Fibroblast of mammary gland (primary cell): ENCODE measurements around the gene RBFOX1.

Experiments
- DNase-seq: peaks from one replicate; pipeline ENCODE4 v3.0.0-alpha.2; 2010; ENCODE audit warnings: low read depth
- H3K4me3 ChIP-seq: 2 replicates; pipeline ENCODE4 v1.5.1; 2011; ENCODE audit warnings: low read depth, mild to moderate bottlenecking, low read length, moderate library complexity; ENCODE audit not compliant: control insufficient read depth
- CTCF ChIP-seq: conservative IDR thresholded peaks from 2 replicates; pipeline ENCODE4 v1.5.1; 2011; ENCODE audit warnings: low read depth, low read length, inconsistent platforms; ENCODE audit not compliant: control insufficient read depth, insufficient read depth

Gene RBFOX1

GRCh38 chr16:7316281-7316888 lies 16.3 kb upstream of the RBFOX1 start:
- no peak for TF ChIP-seq CTCF
- DNase-seq = no peak

GRCh38 chr16:7317982-7318381 lies 14.7 kb upstream of the RBFOX1 start:
- no peak overlapping the region for H3K4me3 ChIP-seq
- no peak for DNase-seq
- no peak for TF ChIP-seq CTCF

More at GRCh38 chr16:7316281-7316888, 16.3 kb upstream of the RBFOX1 start:
- H3K4me3 ChIP-seq = no peak overlapping the region

GRCh38 chr16:7318686-7319085 lies 14.0 kb upstream of the RBFOX1 start:
- no peak for DNase-seq
- no peak for TF ChIP-seq CTCF
- no peak overlapping the region for H3K4me3 ChIP-seq

- no peak overlapping the region for H3K4me3 ChIP-seq
- DNase-seq = no peak
- no peak for TF ChIP-seq CTCF
Measured at GRCh38 chr16:7319514-7319913, 13.1 kb upstream of the RBFOX1 start.

GRCh38 chr16:7321661-7322060 lies 11.0 kb upstream of the RBFOX1 start:
- no peak for TF ChIP-seq CTCF
- H3K4me3 ChIP-seq = no peak overlapping the region
- DNase-seq = no peak

- H3K4me3 ChIP-seq = no peak overlapping the region
- TF ChIP-seq CTCF = no peak
- no peak for DNase-seq
Measured at GRCh38 chr16:7324321-7324720, 8.3 kb upstream of the RBFOX1 start.

GRCh38 chr16:7325834-7326233 lies 6.8 kb upstream of the RBFOX1 start:
- DNase-seq = no peak
- TF ChIP-seq CTCF = no peak
- H3K4me3 ChIP-seq = no peak overlapping the region
